ENCODE results near the gene TPD52L1. TPM values are rescaled to one million over a fixed set of nuclear protein-coding genes. Genes with fewer than 3 reads are reported as not detected.

The TPD52L1 gene
- total RNA-seq, 2 donors from 2014 or later, result 24.9 to 39.1 TPM

GRCh38 chr6:125293587-125293986 is 140.0 kb downstream of the TPD52L1 start:
- no peak overlapping the region for H3K4me3 ChIP-seq (ENCODE audit: low read length)
- peaks cover 4% of the 10 kb centered on the region for H3K9me3 Mint-ChIP-seq
- no peak overlapping the region for H3K9ac ChIP-seq (ENCODE audit: extremely low read depth, low read length, poor library complexity, severe bottlenecking)
- H3K4me1 ChIP-seq (ENCODE audit: control insufficient read depth, insufficient read depth, low read length), result no peaks in the 10 kb centered on the region
- WGBS, 2 experiments (ENCODE audit: insufficient coverage in 1 of 2, insufficient read length in 1 of 2), result 92 to 93% methylated on average over 3 of the region's 3 CpGs
- no peak overlapping the region for H3K27ac ChIP-seq (ENCODE audit: low read depth, low read length)
- TF ChIP-seq CTCF (conservative IDR thresholded peaks at IDR 0.05), result no peak
- no peaks in the 10 kb centered on the region for H3K9me3 ChIP-seq (ENCODE audit: control insufficient read depth, low read length)
- H3K36me3 ChIP-seq (ENCODE audit: control insufficient read depth, insufficient read depth, low read length), result peaks cover 67% of the 10 kb centered on the region
- DNase-seq, result no peak
- peaks cover 52% of the 10 kb centered on the region for H3K36me3 Mint-ChIP-seq (ENCODE audit: low read depth)
- H3K4me1 Mint-ChIP-seq, result no peaks in the 10 kb centered on the region
- H3K27ac Mint-ChIP-seq, result no peak overlapping the region
- H3K4me3 Mint-ChIP-seq, result no peak overlapping the region
- H3K27me3 Mint-ChIP-seq (ENCODE audit: insufficient read depth), result no peaks in the 10 kb centered on the region
- no peaks in the 10 kb centered on the region for H3K27me3 ChIP-seq (ENCODE audit: control insufficient read depth, insufficient read depth, low read length, poor library complexity, severe bottlenecking)

GRCh38 chr6:125294036-125294435 is 140.5 kb downstream of the TPD52L1 start:
- H3K36me3 Mint-ChIP-seq (ENCODE audit: low read depth), result peaks cover 56% of the 10 kb centered on the region
- no peaks in the 10 kb centered on the region for H3K9me3 ChIP-seq (ENCODE audit: control insufficient read depth, low read length)
- no peak overlapping the region for H3K4me3 Mint-ChIP-seq
- peaks cover 4% of the 10 kb centered on the region for H3K9me3 Mint-ChIP-seq
- no peak overlapping the region for H3K9ac ChIP-seq (ENCODE audit: extremely low read depth, low read length, poor library complexity, severe bottlenecking)
- H3K36me3 ChIP-seq (ENCODE audit: control insufficient read depth, insufficient read depth, low read length), result peaks cover 70% of the 10 kb centered on the region
- 86% methylated on average over 1 of the region's 1 CpG; no CpG with 5 or more reads in 1 of the 2 experiments for whole genome bisulfite sequencing, 2 experiments (ENCODE audit: insufficient coverage in 1 of 2, insufficient read length in 1 of 2)
- no peak overlapping the region for H3K27ac ChIP-seq (ENCODE audit: low read depth, low read length)
- no peak overlapping the region for H3K4me3 ChIP-seq (ENCODE audit: low read length)
- DNase-seq, result no peak
- no peaks in the 10 kb centered on the region for H3K4me1 ChIP-seq (ENCODE audit: control insufficient read depth, insufficient read depth, low read length)
- no peak for TF ChIP-seq CTCF (conservative IDR thresholded peaks at IDR 0.05)
- H3K27ac Mint-ChIP-seq, result no peak overlapping the region
- no peaks in the 10 kb centered on the region for H3K27me3 ChIP-seq (ENCODE audit: control insufficient read depth, insufficient read depth, low read length, poor library complexity, severe bottlenecking)
- no peaks in the 10 kb centered on the region for H3K4me1 Mint-ChIP-seq
- H3K27me3 Mint-ChIP-seq (ENCODE audit: insufficient read depth), result no peaks in the 10 kb centered on the region

- Histone ChIP-seq H3K27ac (ENCODE audit: low read depth, low read length) (no peak overlapping the region), H3K9me3 (ENCODE audit: control insufficient read depth, low read length) (no peaks in the 10 kb centered on the region), H3K36me3 (ENCODE audit: control insufficient read depth, insufficient read depth, low read length) (peaks cover 74% of the 10 kb centered on the region), H3K27me3 (ENCODE audit: control insufficient read depth, insufficient read depth, low read length, poor library complexity, severe bottlenecking) (no peaks in the 10 kb centered on the region), H3K4me1 (ENCODE audit: control insufficient read depth, insufficient read depth, low read length) (no peaks in the 10 kb centered on the region), H3K4me3 (ENCODE audit: low read length) (no peak overlapping the region), H3K9ac (ENCODE audit: extremely low read depth, low read length, poor library complexity, severe bottlenecking) (no peak overlapping the region)
- Mint-ChIP-seq H3K36me3 (ENCODE audit: low read depth) (peaks cover 59% of the 10 kb centered on the region), H3K4me1 (peaks cover 5% of the 10 kb centered on the region), H3K4me3 (no peak overlapping the region), H3K9me3 (no peaks in the 10 kb centered on the region), H3K27ac (no peak overlapping the region), H3K27me3 (ENCODE audit: insufficient read depth) (no peaks in the 10 kb centered on the region)
- no peak for DNase-seq
- no peak for TF ChIP-seq CTCF (conservative IDR thresholded peaks at IDR 0.05)
- 85 to 100% methylated on average over 2 to 3 of the region's 3 CpGs for WGBS, 2 experiments (ENCODE audit: insufficient coverage in 1 of 2, insufficient read length in 1 of 2)
These were observed 141.4 kb downstream of the TPD52L1 start for GRCh38 chr6:125294925-125295324.
